ENCODE measurements around the gene REXO4. TPM values are rescaled to one million over a fixed set of nuclear protein-coding genes. Genes with fewer than 3 reads are reported as not detected.

REXO4 gene
- total and polyA plus RNA-seq, 2 of the 13 experiments (the other 11 are each of a cell fraction or from before 2014, with no cell fraction given) = 18.5 to 30.4 TPM

GRCh38 chr9:133387680-133388079, 30.1 kb downstream of the REXO4 start (continued):
- no peak for TF ChIP-seq ZBED4 (CRISPR knock-in tag; IDR thresholded peaks at IDR 0.05; ENCODE audit: borderline replicate concordance)
- no peak for TF ChIP-seq BRF2 (CRISPR knock-in tag; IDR thresholded peaks at IDR 0.05)
- TF ChIP-seq ZNF687 (CRISPR knock-in tag; IDR thresholded peaks at IDR 0.05) = peak; percentile 80
- TF ChIP-seq YY1 (IDR thresholded peaks at IDR 0.05; ENCODE audit: insufficient read depth, insufficient replicate concordance, low read depth, low read length) = no peak
- peak; percentile 12; the same call in 1 of the 2 replicates for TF ChIP-seq ZNF598 (CRISPR knock-in tag; IDR thresholded peaks at IDR 0.05; ENCODE audit: borderline replicate concordance)
- no peak for TF ChIP-seq ARID4A (CRISPR knock-in tag; IDR thresholded peaks at IDR 0.05; ENCODE audit: borderline replicate concordance)
- peak; percentile 42; the same call in 1 of the 2 replicates for TF ChIP-seq THAP7 (CRISPR knock-in tag; IDR thresholded peaks at IDR 0.05)
- peak; percentile 51; the same call in 1 of the 2 replicates for TF ChIP-seq MAX (IDR thresholded peaks at IDR 0.05)
- TF ChIP-seq ZSCAN12 (CRISPR knock-in tag; IDR thresholded peaks at IDR 0.05) = no peak
- no peak for TF ChIP-seq KDM2A (CRISPR knock-in tag; IDR thresholded peaks at IDR 0.05; ENCODE audit: borderline replicate concordance, low read depth)
- TF ChIP-seq SNAPC2 (CRISPR knock-in tag; IDR thresholded peaks at IDR 0.05) = no peak
- TF ChIP-seq SP2 (CRISPR knock-in tag; IDR thresholded peaks at IDR 0.05) = no peak
- no peak for TF ChIP-seq ZNF607 (CRISPR knock-in tag; IDR thresholded peaks at IDR 0.05; ENCODE audit: borderline replicate concordance)
- TF ChIP-seq TMF1 (CRISPR knock-in tag; IDR thresholded peaks at IDR 0.05; ENCODE audit: low read depth) = no peak
